HG02571 (cell line): Measurements from ENCODE around the gene STRN4.
"Not testable (repeated sequence)": the region's sequence is repeated elsewhere in the genome, so short reads cannot be mapped to it uniquely, and the experiment has no call there.

ENCODE experiments used
- ATAC-seq: cut with Tn5 transposase; IDR thresholded peaks from one replicate; pipeline ENCODE4 v1.9.1; 2021; ENCODE audit warnings: mild to moderate bottlenecking, moderate library complexity; ENCODE audit not compliant: unreplicated experiment

The STRN4 gene

GRCh38 chr19:46746281-46747057 is at the start of gene STRN4:
Gene STRN4 (minus strand): TSS chr19:46746450. CDS start chr19:46746430, 20 bp downstream.
- peak; percentile 49 for ATAC-seq

- no peak for ATAC-seq
These were observed 45.7 kb upstream of the STRN4 start for GRCh38 chr19:46791944-46792343.

GRCh38 chr19:46789371-46789770 is 43.1 kb upstream of the STRN4 start:
- no peak for ATAC-seq

GRCh38 chr19:46788968-46789338 is 42.7 kb upstream of the STRN4 start:
- ATAC-seq, result no peak

- ATAC-seq, result peak; percentile 61
These were observed 42.2 kb upstream of the STRN4 start, which contains the start of gene SLC1A5 for GRCh38 chr19:46788262-46788967. Gene SLC1A5 (minus strand): TSS chr19:46788594. CDS start chr19:46787965, 629 bp downstream.

GRCh38 chr19:46787331-46788261 is 41.3 kb upstream of the STRN4 start:
- ATAC-seq, result no peak

- no peak for ATAC-seq
These were observed 40.7 kb upstream of the STRN4 start for GRCh38 chr19:46787040-46787330.

GRCh38 chr19:46786236-46787039 is 40.2 kb upstream of the STRN4 start:
- no peak for ATAC-seq

- no peak for ATAC-seq
These were observed 39.7 kb upstream of the STRN4 start for GRCh38 chr19:46785980-46786235.

- no peak for ATAC-seq
These were observed 39.1 kb upstream of the STRN4 start for GRCh38 chr19:46785054-46785979.

GRCh38 chr19:46784262-46785053 is 38.2 kb upstream of the STRN4 start:
- peak; percentile 40 for ATAC-seq

- no peak for ATAC-seq
These were observed 37.4 kb upstream of the STRN4 start for GRCh38 chr19:46783670-46784069.

- no peak for ATAC-seq
These were observed 36.2 kb upstream of the STRN4 start for GRCh38 chr19:46782355-46783019.

GRCh38 chr19:46777956-46778645 is 31.9 kb upstream of the STRN4 start:
- ATAC-seq, result not testable (repeated sequence)

- no peak for ATAC-seq
These were observed 31.0 kb upstream of the STRN4 start for GRCh38 chr19:46776927-46777911.

GRCh38 chr19:46775642-46776258 is 29.5 kb upstream of the STRN4 start:
- no peak for ATAC-seq
